Measurements from ENCODE around the gene TRPC3.

DNA sequence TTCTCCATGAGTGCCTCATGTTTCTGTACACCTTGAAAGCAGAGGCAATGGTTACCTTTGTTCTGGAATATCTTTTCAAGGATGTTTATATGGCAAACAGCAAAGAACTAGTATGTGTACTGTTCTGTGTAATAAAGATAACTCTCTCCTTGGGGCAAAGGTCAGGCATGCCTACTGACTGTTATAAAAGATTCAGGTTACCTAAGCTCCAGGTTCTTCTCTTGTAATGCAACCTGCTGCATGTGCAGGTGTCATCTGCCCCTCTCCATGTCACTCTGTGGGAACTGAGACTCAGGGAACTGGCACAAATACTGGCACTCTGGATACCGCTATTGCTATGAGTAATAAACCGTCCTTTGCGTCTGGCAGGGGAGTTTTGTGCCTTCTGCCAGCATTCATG lies 5.4 kb upstream of the TRPC3 start:
- no peak for TF ChIP-seq EZH2 (IDR thresholded peaks at IDR 0.05)
- no peak for TF ChIP-seq POLR2AphosphoS5 (IDR thresholded peaks at IDR 0.05; ENCODE audit: borderline replicate concordance, low read depth, low read length)

Data from SK-N-MC (cell line).